GM11168 (cell line): ENCODE measurements around the gene SOWAHA.

Experiments
- in situ Hi-C: fragments of 300-500 bp; cut with MboI; formaldehyde crosslinking; loops from one replicate; pipeline ENCODE4 v1.12.0; 2022; ENCODE audit warnings: low sequenced_read_pairs; ENCODE audit not compliant: unreplicated experiment

The SOWAHA gene

DNA sequence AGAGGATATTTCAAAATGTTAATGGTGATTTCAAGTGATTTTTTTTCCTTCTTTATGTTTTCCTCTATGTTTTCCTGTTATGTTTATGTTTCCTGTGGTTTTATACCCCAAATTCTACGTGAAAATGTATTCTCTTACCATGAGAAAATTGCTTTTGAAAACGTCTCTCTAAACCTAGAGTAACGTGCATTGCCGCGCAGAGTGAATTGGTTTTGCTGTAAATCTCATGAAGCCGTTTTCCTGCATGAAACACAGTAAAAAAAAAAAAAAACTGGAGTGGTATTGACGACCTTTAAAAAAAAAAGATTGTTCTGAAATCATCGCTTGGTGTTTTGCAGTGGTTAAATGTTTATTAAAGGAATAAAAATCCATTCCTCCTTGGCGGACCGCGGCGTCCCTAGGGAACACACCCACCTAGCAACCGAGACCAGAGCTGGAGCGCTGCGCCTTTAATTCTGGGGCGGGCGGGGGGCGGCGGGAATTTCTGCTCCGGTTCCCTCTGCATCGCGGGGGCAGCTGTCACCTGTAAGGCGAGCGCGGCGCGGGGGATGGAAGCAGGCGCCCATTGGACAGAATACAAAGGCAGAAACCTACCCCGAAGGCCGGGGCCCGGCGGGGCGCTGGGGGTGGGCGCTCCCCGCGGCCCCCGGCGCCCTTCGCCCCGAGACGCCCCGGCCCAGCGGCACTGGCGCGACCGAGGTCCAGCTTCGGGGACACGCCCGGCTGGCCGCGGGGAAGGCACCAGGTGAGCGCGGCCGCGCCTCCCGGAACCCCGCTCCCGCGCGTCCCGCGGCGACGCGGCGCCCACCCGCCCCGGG is at the start of gene SOWAHA:
SOWAHA (plus strand) TSS at position 522 of the 818 bp plus-strand sequence. CDS start 320 bp downstream, outside the sequence.
- in situ Hi-C loops = loop anchor here (10.0 kb wide), 1 partner anchor 288 kb away; no protein-coding TSS in a partner anchor

- in situ Hi-C loops = no loop called here
Observed at GRCh38 chr5:132764051-132764450, 49.1 kb upstream of the SOWAHA start.

- in situ Hi-C loops = no loop called here
Observed at GRCh38 chr5:132764671-132765238, 48.3 kb upstream of the SOWAHA start.

DNA sequence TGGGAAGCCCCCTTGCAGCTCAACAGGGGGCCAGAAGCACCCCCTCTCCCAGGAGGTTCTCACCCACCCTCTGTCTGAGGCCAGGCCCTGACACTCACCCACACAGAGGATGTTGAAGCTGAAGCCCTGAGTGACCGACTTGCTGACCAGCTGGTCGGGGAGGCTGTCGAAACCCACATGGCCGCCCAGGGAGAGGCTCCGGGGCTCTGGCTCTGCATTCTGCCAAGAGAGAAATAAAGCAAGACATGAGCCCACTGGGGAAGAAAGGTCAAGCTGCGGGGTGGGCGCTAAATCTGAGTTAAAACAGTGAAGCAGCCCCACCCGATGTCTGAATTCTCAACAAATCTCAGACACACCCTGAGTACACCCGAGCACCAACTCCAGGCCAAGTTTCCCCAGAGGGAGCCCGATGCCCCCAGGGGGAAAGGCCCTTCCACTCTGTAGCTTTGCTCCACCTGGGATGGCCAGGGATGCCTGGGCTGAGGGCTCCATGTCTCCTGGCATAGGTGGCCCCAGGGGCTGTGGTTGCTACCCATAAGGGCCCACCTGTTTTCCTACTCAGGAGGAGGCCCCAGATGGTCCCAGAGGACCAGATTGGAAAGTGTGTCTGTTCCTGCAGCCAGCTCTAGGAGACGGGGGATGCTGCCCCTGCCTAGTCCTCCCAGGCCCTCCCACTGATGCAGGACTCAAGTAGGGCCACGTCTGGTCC is 47.6 kb upstream of the SOWAHA start:
- in situ Hi-C loops = no loop called here

DNA sequence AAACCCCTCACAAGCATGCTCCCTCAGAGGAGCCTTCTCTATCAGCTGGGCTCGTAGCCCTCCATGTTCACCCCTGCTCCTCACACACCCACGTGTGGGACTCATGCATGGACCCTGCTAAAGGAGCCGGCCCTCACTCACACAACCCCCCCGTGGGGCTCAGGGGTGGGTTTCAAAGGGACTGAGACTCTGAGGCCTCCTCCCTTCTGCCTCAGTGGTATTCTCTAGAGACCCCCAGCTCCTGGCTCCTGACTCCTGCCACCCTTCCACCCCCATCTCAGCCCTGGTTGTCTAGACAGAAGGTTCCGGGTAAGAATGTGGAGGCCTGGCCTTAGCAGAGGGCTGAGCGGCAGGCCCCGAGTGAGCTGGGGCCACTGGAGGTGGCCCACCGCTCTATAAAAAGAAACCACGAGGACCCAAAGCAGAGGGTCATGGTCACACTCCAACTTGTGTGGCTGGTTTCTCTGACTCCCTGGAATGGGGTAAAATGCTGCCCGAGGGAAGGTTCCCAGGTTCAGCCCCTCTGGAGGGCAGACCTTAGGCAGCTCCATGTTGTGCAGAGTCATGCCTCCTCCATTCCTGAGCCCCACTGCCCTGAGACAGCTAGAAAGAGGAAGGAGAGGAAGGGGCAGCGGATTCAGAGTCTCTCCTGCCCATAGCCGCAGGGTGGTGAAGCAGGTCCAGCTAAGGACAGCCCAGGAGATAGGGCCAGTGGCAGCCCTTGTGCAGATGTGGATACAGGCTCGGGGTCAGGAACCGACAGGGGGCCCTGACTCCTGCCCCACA is 46.9 kb upstream of the SOWAHA start:
- in situ Hi-C loops = no loop called here

DNA sequence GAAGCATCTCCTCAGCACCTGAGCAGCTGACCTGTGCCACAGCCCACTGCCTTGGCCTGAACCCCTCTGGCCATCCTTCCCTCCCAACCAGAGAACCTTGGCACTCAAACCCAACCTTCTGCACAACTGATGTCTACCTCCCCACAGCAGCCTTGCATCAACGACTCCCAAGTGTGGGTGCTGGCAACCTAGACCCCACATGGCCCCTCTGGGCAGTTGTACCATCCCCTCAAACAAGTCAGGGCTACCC is 46.4 kb upstream of the SOWAHA start:
- in situ Hi-C loops = no loop called here

GRCh38 chr5:132767150-132767549 is 46.0 kb upstream of the SOWAHA start:
- in situ Hi-C loops = no loop called here

- in situ Hi-C loops = no loop called here
Observed at GRCh38 chr5:132768485-132768868, 44.6 kb upstream of the SOWAHA start.

- in situ Hi-C loops = no loop called here
Observed at GRCh38 chr5:132770476-132771159, 42.5 kb upstream of the SOWAHA start.

GRCh38 chr5:132771503-132771998 is 41.6 kb upstream of the SOWAHA start:
- in situ Hi-C loops = no loop called here

DNA sequence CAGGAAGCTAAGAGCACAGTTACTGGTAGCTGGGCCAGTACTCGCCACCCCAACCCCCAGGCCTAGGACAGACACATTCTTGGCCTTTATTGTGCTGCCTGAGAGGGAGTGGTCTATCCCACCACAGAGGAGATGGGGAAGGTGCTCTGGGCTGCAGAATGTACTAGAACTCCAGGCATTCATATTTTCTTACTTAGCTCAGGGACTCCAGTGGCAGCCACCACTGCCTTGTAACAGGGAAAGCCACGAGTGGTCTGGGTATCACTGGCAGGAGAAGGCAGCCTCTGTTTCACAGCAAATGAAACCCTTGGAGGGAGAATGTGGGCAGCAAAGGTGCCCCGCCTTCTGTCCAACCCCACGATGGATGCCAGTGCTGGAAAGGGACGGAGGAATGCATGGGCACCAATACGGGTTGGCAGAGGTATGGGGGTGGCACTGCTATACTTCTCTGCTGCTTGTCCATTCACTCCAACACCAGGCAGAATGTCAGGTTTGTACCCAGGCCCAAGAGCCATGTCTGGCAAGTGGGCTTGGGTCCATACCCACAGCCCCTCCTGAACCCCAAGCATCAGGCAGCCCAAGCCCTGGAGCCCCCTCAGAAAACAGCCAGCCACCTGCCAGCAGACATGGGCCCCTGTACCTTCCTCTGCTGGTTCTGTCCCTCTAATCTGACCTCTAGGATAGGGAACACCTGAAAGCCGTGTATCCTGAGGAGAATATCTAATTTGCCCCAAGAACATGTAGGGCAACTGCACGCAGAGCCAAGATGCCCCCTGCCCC is 40.6 kb upstream of the SOWAHA start:
- in situ Hi-C loops = no loop called here

DNA sequence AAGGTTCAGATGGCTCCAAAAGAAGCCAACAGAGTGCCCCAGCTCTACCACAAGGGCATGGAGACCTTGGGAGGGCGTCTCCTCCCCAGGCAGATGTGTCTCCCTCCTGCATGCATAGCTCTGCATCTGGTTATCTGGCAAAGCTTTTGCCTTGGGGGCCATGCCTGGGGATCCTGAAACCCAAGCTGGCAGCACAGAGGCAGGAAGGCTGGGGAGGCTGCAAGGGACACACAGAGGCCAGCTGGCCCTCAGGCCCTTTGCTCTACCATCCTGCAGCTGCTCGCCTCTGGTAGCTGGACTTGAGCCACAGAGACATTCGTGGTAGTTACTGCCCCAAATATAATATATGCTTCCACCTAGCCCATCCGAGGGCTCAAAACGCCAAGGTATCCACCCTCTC is 40.0 kb upstream of the SOWAHA start:
- in situ Hi-C loops = no loop called here

GRCh38 chr5:132773601-132774355 is 39.3 kb upstream of the SOWAHA start:
- in situ Hi-C loops = no loop called here

- in situ Hi-C loops = no loop called here
Observed at GRCh38 chr5:132774406-132774805, 38.7 kb upstream of the SOWAHA start.

GRCh38 chr5:132774896-132775295 is 38.2 kb upstream of the SOWAHA start:
- in situ Hi-C loops = no loop called here

- in situ Hi-C loops = no loop called here
Observed at GRCh38 chr5:132775476-132775961, 37.6 kb upstream of the SOWAHA start.

- in situ Hi-C loops = no loop called here
Observed at GRCh38 chr5:132776131-132776937, 36.8 kb upstream of the SOWAHA start.

DNA sequence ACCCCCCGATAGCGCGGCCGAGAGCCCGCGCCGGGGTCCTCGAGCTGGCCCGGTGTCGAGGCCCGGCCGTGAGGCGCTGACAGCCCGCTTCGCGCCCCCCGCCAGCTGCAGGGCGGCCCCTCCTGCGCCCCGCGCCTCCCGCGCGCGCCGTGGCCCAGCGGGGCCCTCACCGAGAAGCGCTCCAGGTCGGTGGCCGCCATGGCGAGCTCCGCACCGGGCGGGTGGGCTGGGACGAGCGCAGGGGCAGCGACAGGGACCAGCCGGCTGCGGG is 36.2 kb upstream of the SOWAHA start:
- in situ Hi-C loops = no loop called here
